Esophagus squamous epithelium (tissue), 5 donors: ENCODE measurements around the gene EPG5. TPM values are rescaled to one million over a fixed set of nuclear protein-coding genes. Genes with fewer than 3 reads are reported as not detected.
"Not testable (repeated sequence)": the region's sequence is repeated elsewhere in the genome, so short reads cannot be mapped to it uniquely, and the experiment has no call there.

Experiments used
- DNase-seq: peaks from one replicate; lab custom pipeline; 2025; lab: John Stamatoyannopoulos, UW
- H3K27ac ChIP-seq, 4 donors: fragments of 200-600 bp; sonication (generic); one replicate each; pipeline ENCODE4 v1.5.1; 2016 to 2019; ENCODE audit warnings: mild to moderate bottlenecking in 1 of 4
- H3K27me3 ChIP-seq, 4 donors: fragments of 200-600 bp; sonication (generic); 1 replicate in 3 of 4; 2 replicates in 1 of 4; pipeline versions ENCODE4 v1.5.1 to v1.6.0; 2017 to 2021; ENCODE audit warnings: antibody characterized with exemption in 1 of 4
- H3K36me3 ChIP-seq, 3 donors: fragments of 200-600 bp; sonication (generic); one replicate each; pipeline ENCODE4 v1.5.1; 2016 to 2019
- H3K4me1 ChIP-seq, 3 donors: fragments of 200-600 bp; sonication (generic); one replicate each; pipeline ENCODE4 v1.5.1; 2017 to 2019
- H3K4me3 ChIP-seq, 4 donors: fragments of 200-600 bp; sonication (generic); 1 replicate in 3 of 4; 2 replicates in 1 of 4; pipeline ENCODE4 v1.5.1; 2016 to 2019; ENCODE audit warnings: mild to moderate bottlenecking in 2 of 4, moderate library complexity in 1 of 4
- H3K9me3 ChIP-seq, 3 donors: fragments of 200-600 bp; sonication (generic); one replicate each; pipeline ENCODE4 v1.5.1; 2016 to 2019
- POLR2A ChIP-seq, 4 donors: fragments of 450-650 bp; IDR thresholded peaks; one replicate each; pipeline ENCODE4 v1.6.1; 2017; ENCODE audit warnings: antibody characterized with exemption in 4 of 4, mild to moderate bottlenecking in 4 of 4, moderate library complexity in 3 of 4
- WGBS, 2 donors: methylation state at CpG; one replicate each; pipeline ENCODE4 v1.1.5; 2018; 5-methylcytosine and 5-hydroxymethylcytosine counted together
- intact Hi-C: fragments of 100-400 bp; cut with DNase I; formaldehyde crosslinking; loops from one replicate; pipeline ENCODE4 v1.15.0; 2022
- total RNA-seq, 4 donors: library from RNA; depleted of rRNA; stranded (reverse); fragments of >200 nt; gene quantifications; one replicate each; pipeline ENCODE4 v1.1.0, GENCODE V29; 2016
- TF ChIP-seq, protein P1 (sequence below), 6 experiments: fragments of 450-650 bp in 4 of 6; fragments of 200-600 bp in 2 of 6; sonication (generic) in 2 of 6; IDR thresholded peaks; one replicate each; pipeline ENCODE4 v1.5.1; 2016 to 2019; ENCODE audit warnings: antibody characterized with exemption in 6 of 6, mild to moderate bottlenecking in 4 of 6, moderate library complexity in 4 of 6
- donor health status: DM: yes; HTN: yes; CAD: no.

Gene EPG5
- total RNA-seq, 4 donors from 2014 or later, result 7.8 to 28.8 (median 22.6) TPM

DNA sequence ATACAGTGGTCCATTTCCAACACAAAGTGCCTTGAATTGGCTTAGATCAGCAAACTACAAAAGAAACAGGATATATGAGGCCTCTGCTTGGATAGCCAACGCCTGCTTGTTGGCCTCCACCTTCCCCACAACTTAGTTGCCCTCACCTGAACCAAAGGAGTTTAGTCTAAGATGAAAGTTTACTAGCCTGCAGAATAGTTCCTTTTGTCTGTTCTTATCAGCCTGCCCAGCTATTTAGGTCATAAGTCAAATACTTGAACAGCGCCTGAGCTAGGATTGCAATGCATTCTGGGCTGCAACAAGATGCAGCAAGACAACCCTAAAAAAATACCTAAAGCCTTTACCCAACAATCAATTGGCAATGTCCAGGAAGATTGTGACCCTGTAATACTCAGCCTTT lies 13.1 kb upstream of the EPG5 start:
- no peaks in the 10 kb centered on the region for H3K9me3 ChIP-seq
- 71 to 83% methylated on average over 1 to 2 of the region's 2 CpGs for WGBS, 2 donors
- no peak for TF ChIP-seq POLR2A (IDR thresholded peaks at IDR 0.05)
- TF ChIP-seq, protein P1, sequence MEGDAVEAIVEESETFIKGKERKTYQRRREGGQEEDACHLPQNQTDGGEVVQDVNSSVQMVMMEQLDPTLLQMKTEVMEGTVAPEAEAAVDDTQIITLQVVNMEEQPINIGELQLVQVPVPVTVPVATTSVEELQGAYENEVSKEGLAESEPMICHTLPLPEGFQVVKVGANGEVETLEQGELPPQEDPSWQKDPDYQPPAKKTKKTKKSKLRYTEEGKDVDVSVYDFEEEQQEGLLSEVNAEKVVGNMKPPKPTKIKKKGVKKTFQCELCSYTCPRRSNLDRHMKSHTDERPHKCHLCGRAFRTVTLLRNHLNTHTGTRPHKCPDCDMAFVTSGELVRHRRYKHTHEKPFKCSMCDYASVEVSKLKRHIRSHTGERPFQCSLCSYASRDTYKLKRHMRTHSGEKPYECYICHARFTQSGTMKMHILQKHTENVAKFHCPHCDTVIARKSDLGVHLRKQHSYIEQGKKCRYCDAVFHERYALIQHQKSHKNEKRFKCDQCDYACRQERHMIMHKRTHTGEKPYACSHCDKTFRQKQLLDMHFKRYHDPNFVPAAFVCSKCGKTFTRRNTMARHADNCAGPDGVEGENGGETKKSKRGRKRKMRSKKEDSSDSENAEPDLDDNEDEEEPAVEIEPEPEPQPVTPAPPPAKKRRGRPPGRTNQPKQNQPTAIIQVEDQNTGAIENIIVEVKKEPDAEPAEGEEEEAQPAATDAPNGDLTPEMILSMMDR (IDR thresholded peaks at IDR 0.05), result no peak
- no peaks in the 10 kb centered on the region for H3K36me3 ChIP-seq
- intact Hi-C loops, result no loop called here
- H3K27me3 ChIP-seq, result no peaks in the 10 kb centered on the region
- no peak for DNase-seq
- no peak overlapping the region for H3K4me3 ChIP-seq
- no peak overlapping the region for H3K27ac ChIP-seq
- no peaks in the 10 kb centered on the region for H3K4me1 ChIP-seq

DNA sequence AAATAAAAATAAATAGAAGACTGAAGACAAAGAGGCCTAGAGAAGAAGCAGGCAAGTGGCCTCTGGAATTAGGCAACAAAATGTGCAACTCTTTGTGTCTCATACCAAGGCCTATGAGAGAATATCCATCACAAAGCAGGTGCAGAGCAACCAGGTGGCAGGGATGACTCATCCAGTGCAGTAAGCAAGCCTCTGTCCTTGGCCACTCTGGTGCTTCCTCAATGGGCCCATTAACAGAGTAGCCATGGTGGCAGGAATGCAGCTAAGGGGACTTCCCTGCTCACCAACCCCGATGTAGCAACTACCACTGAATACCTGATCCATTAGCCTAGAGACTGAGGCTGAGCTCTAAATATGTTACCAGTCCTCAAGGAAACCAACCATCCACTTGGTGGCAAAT lies 11.0 kb upstream of the EPG5 start:
- Histone ChIP-seq H3K27ac (no peak overlapping the region), H3K36me3 (no peaks in the 10 kb centered on the region), H3K4me1 (peaks cover 0 to 10% (median 6%) of the 10 kb centered on the region in 3 donors), H3K9me3 (no peaks in the 10 kb centered on the region), H3K27me3 (no peaks in the 10 kb centered on the region), H3K4me3 (no peak overlapping the region)
- intact Hi-C loops, result no loop called here
- no peak for DNase-seq
- TF ChIP-seq POLR2A (IDR thresholded peaks at IDR 0.05), result no peak
- TF ChIP-seq, protein P1 (IDR thresholded peaks at IDR 0.05), result no peak
- 50 to 71% methylated on average over 1 of the region's 1 CpG for WGBS, 2 donors

DNA sequence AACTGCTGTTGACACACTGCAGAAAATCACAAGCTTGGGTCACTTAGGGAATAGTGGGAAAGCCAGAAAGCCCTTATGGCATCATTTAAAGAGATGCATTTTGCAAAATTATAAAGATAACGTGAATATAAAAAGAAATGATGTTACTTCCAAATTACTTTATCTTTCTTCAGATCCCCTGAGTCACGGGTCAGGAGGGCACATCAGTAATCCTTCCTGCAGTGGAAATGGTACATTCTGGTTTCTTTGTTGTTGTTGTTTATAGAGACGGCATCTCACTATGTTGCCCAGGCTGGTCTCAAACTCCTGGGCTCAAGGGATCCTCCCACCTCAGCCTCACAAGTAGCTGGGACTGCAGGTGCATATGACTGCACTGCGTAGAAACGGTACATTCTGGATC lies 9.8 kb upstream of the EPG5 start:
- intact Hi-C loops, result no loop called here
- H3K9me3 ChIP-seq, result no peaks in the 10 kb centered on the region
- H3K27me3 ChIP-seq, result no peaks in the 10 kb centered on the region
- no peaks in the 10 kb centered on the region for H3K36me3 ChIP-seq
- H3K4me3 ChIP-seq, result no peak overlapping the region
- no peak for DNase-seq
- no peak overlapping the region for H3K27ac ChIP-seq
- TF ChIP-seq, protein P1 (IDR thresholded peaks at IDR 0.05), result no peak
- TF ChIP-seq POLR2A (IDR thresholded peaks at IDR 0.05), result no peak
- WGBS, 2 donors, result 76 to 86% methylated on average over 4 to 5 of the region's 5 CpGs
- peaks cover 0 to 10% (median 6%) of the 10 kb centered on the region in 3 donors for H3K4me1 ChIP-seq

DNA sequence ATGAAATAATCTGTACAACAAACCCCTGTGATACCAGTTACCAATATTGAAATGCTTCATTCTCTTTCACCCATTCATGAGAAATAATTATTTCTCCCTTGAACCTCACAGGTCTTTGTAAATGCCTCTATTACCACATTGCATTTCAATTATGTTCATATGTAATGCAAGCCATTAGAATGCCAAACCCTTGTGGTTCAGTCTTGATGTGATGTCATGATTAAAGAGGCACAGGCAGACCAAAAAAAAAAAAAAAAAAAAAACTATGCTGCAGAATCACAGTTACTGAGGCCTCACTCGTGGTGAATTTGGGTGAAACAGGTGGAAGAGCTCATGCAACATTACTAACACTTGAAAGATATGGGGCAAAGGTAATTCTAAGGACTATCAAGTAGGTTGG lies 9.4 kb upstream of the EPG5 start:
- no peak for TF ChIP-seq POLR2A (IDR thresholded peaks at IDR 0.05)
- WGBS, 2 donors, result 9 to 14% methylated on average over 1 of the region's 1 CpG
- intact Hi-C loops, result no loop called here
- H3K4me1 ChIP-seq, result peaks cover 0 to 10% (median 6%) of the 10 kb centered on the region in 3 donors
- H3K27me3 ChIP-seq, result no peaks in the 10 kb centered on the region
- H3K4me3 ChIP-seq, result no peak overlapping the region
- no peaks in the 10 kb centered on the region for H3K9me3 ChIP-seq
- no peak overlapping the region for H3K27ac ChIP-seq
- no peak for DNase-seq
- H3K36me3 ChIP-seq, result no peaks in the 10 kb centered on the region

DNA sequence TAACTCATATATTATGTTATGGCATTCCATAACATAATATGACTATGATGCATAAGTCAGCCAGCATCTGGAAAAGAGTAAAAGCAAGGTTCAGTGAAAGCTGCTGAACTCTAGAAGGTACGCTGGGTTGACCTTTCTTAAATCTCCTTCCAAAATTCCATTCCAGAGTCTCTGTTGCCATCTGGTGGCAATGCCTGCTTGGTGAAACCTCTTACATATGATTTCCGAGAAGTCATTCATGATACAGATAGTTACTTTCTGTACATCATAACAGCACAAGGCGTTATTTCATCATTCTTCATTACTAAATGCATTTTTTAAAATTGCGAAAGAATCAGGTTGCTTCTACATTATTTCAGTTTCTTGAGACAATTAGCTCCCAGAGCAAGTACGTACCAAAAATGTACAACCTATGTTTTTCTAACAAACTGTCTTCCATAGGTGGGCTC lies 7.0 kb upstream of the EPG5 start:
- DNase-seq, result no peak
- Histone ChIP-seq H3K4me3 (no peak overlapping the region), H3K4me1 (peaks cover 0 to 10% (median 6%) of the 10 kb centered on the region in 3 donors), H3K36me3 (no peaks in the 10 kb centered on the region), H3K27ac (no peak overlapping the region), H3K9me3 (no peaks in the 10 kb centered on the region), H3K27me3 (no peaks in the 10 kb centered on the region)
- TF ChIP-seq, protein P1 (IDR thresholded peaks at IDR 0.05), result peak; percentile 39 to 84 (median 75)
- no peak for TF ChIP-seq POLR2A (IDR thresholded peaks at IDR 0.05)
- 12 to 18% methylated on average over 5 of the region's 5 CpGs for WGBS, 2 donors
- intact Hi-C loops, result no loop called here

DNA sequence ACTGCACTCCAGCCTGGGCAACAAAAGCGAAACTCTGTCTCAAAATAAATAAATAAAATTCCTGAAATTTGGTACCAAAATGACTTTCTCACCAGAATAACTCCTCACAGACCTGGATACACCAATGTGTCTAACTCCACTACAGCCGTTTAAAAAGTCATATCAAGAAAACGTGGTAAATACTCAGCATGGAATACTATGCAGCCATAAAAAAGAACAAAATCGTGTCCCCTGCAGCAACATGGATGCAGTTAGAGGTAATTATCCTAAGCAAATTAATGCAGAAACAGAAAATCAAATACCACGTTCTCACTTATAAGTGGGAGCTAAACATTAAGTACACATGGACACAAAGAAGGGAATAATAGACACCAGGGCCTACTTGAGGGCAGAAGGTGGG lies 2.2 kb downstream of the EPG5 start:
- Histone ChIP-seq H3K36me3 (peaks cover 0 to 12% (median 0%) of the 10 kb centered on the region in 3 donors), H3K4me1 (peaks cover 0 to 48% (median 10%) of the 10 kb centered on the region in 3 donors)
- WGBS, 2 donors, result 94 to 95% methylated on average over 5 of the region's 5 CpGs
- H3K9me3 ChIP-seq, H3K27ac ChIP-seq, DNase-seq, intact Hi-C loops, H3K27me3 ChIP-seq, H3K4me3 ChIP-seq: not testable (repeated sequence)
